ENCODE results near the gene HAND2.

HAND2 gene

DNA sequence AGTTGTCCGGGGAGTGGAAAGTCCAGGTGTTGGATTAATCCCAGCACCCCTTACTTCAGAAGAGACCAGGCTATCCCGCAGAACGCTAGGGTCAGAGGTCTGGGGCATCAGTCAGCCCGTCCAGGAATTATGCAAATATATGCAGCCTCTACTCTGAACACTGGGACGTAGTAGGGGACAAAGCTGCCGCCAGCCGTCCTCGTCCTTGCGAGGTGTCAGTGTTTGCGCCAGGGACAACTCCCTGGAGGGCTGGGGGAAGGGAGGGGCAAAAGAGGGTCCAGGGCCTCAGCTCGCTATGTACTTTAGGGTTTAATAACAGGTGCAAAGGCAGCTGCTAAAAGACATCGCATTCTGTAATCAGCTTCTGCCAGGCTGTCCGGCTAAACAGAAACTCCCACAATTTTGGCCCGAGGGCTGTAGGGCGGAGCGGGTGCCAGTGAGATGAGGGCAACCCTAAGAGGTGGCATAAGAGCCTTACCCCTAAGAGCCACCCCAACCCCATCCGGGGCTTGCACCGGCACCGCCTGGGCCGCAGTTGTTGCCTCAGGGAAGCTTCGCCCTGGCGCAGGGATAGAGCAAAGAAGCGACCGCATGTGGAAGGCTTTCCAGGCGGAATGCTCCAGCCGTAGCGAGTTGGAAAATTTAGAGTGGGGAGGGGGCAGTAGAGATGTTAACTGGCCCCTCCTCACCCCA, 8.4 kb downstream of the HAND2 start:
- Histone ChIP-seq H3K27me3 (replicated peaks; ENCODE audit: control insufficient read depth, insufficient read depth, low read length) (no peaks in the 10 kb centered on the region; the same call in none of the 2 replicates), H3K4me3 (replicated peaks; ENCODE audit: low read depth, low read length) (no peak overlapping the region), H3K36me3 (ENCODE audit: control insufficient read depth, insufficient read depth, low read length) (no peaks in the 10 kb centered on the region)
- TF ChIP-seq, protein P1, sequence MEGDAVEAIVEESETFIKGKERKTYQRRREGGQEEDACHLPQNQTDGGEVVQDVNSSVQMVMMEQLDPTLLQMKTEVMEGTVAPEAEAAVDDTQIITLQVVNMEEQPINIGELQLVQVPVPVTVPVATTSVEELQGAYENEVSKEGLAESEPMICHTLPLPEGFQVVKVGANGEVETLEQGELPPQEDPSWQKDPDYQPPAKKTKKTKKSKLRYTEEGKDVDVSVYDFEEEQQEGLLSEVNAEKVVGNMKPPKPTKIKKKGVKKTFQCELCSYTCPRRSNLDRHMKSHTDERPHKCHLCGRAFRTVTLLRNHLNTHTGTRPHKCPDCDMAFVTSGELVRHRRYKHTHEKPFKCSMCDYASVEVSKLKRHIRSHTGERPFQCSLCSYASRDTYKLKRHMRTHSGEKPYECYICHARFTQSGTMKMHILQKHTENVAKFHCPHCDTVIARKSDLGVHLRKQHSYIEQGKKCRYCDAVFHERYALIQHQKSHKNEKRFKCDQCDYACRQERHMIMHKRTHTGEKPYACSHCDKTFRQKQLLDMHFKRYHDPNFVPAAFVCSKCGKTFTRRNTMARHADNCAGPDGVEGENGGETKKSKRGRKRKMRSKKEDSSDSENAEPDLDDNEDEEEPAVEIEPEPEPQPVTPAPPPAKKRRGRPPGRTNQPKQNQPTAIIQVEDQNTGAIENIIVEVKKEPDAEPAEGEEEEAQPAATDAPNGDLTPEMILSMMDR (IDR thresholded peaks at IDR 0.05; ENCODE audit: insufficient read depth, low read length, poor library complexity, severe bottlenecking), result no peak
- no peak for DNase-seq (ENCODE audit: extremely low read depth, insufficient read length)

DNA sequence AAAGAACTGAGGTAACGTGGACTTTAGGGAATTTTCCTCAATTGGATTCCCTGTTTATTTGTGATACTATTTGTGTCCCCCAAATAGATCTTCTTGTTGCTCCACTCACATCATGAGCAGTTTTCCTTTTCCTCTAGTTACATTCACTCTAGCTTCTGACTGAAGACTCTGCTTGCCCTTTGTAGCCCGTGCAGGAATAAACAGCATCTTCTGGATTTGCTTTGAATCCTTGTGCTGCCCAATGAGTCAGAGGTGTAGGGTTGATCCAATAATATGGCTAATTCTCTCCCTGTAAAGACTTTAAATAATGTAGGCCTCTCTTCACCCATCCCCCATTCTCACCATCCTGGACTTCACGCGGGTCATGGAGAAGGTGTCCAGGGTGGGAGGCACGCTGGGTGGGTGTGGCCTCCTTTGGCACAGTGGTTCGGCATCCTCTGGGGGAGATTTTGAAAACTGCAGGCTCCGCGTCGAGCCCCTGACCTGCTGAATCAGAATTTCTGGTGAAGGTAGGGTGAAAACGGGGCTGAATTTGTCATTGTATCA, 9.0 kb downstream of the HAND2 start:
- H3K4me3 ChIP-seq (replicated peaks; ENCODE audit: low read depth, low read length), result no peak overlapping the region
- TF ChIP-seq, protein P1 (IDR thresholded peaks at IDR 0.05; ENCODE audit: insufficient read depth, low read length, poor library complexity, severe bottlenecking), result no peak
- no peaks in the 10 kb centered on the region; the same call in none of the 2 replicates for H3K27me3 ChIP-seq (replicated peaks; ENCODE audit: control insufficient read depth, insufficient read depth, low read length)
- DNase-seq (ENCODE audit: extremely low read depth, insufficient read length), result no peak
- H3K36me3 ChIP-seq (ENCODE audit: control insufficient read depth, insufficient read depth, low read length), result no peaks in the 10 kb centered on the region

DNA sequence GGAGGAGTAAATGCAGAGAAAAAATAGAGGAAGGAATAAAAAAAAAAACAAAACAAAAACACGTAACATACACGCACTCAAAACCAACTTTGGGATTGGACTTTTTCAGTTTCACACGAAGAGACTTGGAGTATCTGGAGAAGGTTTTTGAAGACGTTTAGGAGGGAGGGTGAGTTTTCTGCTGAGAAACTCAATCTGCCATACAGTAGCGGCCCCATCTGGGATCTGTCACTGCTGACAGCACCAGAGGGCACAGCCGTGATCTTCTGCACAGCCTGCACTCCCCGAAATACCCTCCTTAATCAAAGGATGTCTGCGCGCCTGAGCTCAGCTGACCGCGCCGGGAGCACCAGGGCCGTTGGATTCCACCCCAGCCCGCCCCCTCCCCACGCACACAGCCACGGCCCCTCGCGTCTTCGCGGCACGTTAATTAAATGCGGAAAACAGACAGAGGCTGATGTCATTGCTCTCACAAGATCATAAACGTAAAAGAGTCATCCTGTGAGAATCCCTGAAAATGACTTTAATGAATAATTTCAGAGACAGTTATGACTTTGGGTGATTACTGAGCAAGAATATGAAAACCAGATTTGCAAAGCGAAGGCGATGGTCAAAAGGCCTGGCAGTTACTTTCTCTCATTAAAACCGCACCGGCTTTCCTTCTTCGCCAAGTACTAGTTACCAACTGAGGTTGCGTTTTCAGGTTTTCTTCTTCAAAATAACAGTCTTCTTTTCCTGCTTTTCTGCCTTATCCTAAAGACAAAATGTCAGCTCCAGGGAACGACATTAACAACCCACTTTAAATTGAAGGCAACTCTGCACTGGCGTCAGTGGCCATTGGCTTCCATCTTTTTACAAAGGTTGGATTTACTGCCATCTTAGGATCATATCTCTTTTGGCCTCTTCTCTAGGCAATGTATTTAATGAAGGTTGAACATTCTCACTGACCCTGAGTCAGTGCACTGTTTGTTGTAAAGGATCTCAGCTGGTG, 10.6 kb downstream of the HAND2 start:
- H3K4me3 ChIP-seq (replicated peaks; ENCODE audit: low read depth, low read length), result no peak overlapping the region
- no peaks in the 10 kb centered on the region; the same call in none of the 2 replicates for H3K27me3 ChIP-seq (replicated peaks; ENCODE audit: control insufficient read depth, insufficient read depth, low read length)
- H3K36me3 ChIP-seq (ENCODE audit: control insufficient read depth, insufficient read depth, low read length), result no peaks in the 10 kb centered on the region
- TF ChIP-seq, protein P1 (IDR thresholded peaks at IDR 0.05; ENCODE audit: insufficient read depth, low read length, poor library complexity, severe bottlenecking), result no peak
- DNase-seq (ENCODE audit: extremely low read depth, insufficient read length), result no peak

DNA sequence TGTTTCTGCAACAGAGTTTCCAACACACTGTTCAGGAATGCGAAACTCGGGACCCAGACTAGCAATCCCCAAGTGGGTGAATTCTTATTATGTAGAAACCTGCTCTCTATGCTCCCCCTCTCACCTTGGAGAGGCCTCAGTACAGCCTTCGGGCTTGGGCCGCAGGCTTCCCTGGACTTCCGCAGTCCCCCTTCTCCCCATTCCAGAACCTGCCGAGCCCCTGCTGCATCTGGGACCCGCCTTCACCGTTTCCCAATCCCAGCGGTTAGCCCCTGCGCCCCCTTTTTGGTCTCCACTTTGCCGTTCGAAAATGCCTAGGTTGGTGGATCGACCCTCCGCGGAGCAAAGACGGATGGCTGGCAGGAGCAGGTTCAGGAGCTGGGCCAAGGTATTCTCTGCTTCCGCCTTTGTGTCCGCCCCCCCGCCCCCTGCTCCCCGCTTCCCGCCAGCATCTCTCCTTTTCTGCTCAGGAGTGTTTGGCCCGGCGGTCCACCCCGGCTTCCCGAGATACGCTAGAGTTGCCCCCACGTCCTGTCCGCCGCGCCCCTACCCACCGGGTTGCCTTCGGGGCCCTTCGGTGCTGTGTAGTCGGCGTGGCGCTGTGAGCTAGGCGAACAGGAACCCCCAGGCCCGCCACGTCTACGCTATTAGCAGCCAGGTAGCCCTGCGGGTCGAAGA, 11.5 kb downstream of the HAND2 start:
- TF ChIP-seq, protein P1 (IDR thresholded peaks at IDR 0.05; ENCODE audit: insufficient read depth, low read length, poor library complexity, severe bottlenecking), result no peak
- Histone ChIP-seq H3K36me3 (ENCODE audit: control insufficient read depth, insufficient read depth, low read length) (no peaks in the 10 kb centered on the region), H3K27me3 (replicated peaks; ENCODE audit: control insufficient read depth, insufficient read depth, low read length) (no peaks in the 10 kb centered on the region; the same call in none of the 2 replicates), H3K4me3 (replicated peaks; ENCODE audit: low read depth, low read length) (no peak overlapping the region)
- DNase-seq (ENCODE audit: extremely low read depth, insufficient read length), result no peak

DNA sequence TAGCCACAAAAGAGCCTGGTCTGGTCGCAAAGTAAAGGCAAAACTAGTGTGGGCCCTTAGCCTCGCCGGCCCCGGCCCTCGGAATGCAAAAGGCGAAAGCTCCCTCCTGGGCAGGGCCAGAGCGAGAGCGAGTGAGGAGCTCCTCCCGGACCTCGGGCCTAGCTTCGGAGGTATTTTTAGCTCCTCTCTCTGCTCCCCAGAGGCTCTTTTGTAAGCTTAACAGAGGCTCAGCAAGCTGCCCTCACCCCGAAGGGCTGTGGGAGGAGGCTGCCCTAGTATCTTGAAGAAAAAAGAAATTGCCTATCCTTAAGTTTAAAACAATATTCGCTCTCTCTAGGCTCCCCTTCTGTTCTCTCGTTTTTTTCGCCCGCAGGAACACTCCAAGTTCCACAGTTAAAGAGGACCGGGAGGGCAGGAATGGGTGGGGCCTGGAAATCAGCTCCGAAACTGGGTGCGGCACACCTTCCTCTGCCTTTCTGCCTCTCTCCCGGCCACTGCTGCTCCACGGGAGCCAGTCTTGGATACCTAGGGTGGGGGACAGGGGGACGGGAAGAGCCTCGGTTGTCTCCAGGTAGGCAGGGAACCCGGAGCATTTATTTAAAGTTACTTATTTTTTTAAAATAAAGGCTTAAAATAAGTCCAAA, 12.1 kb downstream of the HAND2 start:
- DNase-seq (ENCODE audit: extremely low read depth, insufficient read length), result no peak
- TF ChIP-seq, protein P1 (IDR thresholded peaks at IDR 0.05; ENCODE audit: insufficient read depth, low read length, poor library complexity, severe bottlenecking), result no peak
- Histone ChIP-seq H3K36me3 (ENCODE audit: control insufficient read depth, insufficient read depth, low read length) (no peaks in the 10 kb centered on the region), H3K27me3 (replicated peaks; ENCODE audit: control insufficient read depth, insufficient read depth, low read length) (no peaks in the 10 kb centered on the region; the same call in 1 of the 2 replicates), H3K4me3 (replicated peaks; ENCODE audit: low read depth, low read length) (no peak overlapping the region)
